ENCODE data around the gene MAPK8. TPM values are rescaled to one million over a fixed set of nuclear protein-coding genes. Genes with fewer than 3 reads are reported as not detected.

Gene MAPK8
- total RNA-seq, 2 donors from 2014 or later: 34.0 to 35.8 TPM

DNA sequence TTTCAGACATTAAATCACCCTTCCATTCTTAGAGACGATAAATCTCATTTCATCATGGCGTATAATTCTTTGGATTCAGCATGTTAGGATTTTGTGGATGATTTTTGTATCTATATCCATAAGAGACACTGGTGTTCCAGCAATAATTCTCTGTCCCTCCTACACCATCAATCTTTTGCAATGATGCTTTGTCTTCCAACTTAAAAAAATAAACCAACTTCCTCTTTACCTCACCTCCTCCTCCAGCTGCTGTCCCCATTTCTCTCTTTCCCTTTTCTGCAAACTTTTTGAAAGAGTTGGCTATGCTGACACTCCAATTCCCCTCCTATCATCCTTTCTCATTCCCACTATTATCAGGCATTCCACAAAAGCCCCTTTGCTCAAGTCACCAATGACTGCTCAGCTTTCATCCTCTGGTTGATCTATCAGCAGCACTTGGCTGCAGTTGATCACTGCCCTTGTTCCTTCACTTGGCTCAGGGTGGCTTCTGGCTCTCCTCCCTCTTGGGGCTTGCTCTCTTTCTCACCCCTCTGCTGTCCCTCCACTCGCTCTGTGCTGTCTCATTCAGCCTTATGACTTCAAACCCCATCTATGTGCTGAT is 168.4 kb downstream of the MAPK8 start:
- no peaks in the 10 kb centered on the region for H3K9me3 ChIP-seq (ENCODE audit: control insufficient read depth, low read length, poor library complexity, severe bottlenecking)
- Mint-ChIP-seq H3K4me1 (peaks cover 9% of the 10 kb centered on the region), H3K36me3 (ENCODE audit: low read depth) (no peaks in the 10 kb centered on the region), H3K27ac (no peak overlapping the region), H3K4me3 (no peak overlapping the region), H3K27me3 (peaks cover 38% of the 10 kb centered on the region)
- ATAC-seq: no peak
- DNase-seq: no peak

DNA sequence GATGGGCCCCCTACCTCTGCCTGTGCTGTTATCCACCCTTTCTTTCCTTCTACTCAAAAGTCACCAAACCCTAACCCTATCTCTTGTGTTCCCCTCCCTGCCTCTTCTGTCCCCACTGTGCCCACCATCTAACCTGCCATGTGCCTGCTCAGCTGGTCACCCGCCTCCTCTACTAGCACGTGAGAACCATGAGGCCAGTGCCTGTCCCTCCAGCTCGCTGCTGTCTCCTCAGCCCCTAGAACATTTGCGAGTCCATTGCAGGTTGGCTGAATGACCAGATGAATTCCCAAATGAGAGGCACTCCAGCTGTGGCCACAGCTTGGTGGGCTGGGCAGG is 169.4 kb downstream of the MAPK8 start:
- no peak overlapping the region for H3K27ac Mint-ChIP-seq
- no peaks in the 10 kb centered on the region for H3K36me3 Mint-ChIP-seq (ENCODE audit: low read depth)

DNA sequence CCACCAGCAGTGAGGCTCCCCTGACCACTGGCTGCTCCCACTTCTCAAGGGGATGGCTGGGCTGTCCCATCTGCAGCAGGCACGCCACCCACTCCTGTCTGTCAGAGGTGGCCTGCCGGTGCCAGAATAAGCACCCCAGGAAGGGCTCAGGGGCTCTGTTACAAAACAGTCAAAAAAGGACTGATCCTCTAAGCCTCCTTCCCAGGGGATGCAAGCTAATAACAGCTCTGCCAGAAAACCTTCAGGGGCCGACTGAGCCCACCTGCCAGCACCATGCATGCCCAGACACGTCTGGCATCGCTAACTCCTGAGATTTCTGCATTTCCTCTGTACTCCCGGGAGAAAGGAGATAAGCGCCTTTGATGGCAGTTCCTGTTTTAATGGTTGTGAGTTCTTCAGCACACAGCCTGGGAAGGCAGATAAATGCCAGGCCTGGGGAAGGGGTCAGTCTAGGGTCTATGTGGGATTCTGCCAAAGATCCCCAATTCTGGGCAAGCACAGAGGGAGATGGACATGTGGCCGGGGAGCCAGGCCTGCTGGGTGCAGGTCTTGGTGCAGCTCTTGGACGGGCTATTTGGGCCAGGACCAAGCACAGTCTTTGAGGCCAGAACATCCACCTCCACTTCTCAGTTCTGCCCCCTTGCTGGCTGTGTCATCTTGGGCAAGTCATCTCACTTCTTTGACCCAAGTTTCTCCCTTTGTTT is 170.0 kb downstream of the MAPK8 start:
- H3K27me3 Mint-ChIP-seq: peaks cover 47% of the 10 kb centered on the region
- ATAC-seq (no peak), DNase-seq (no peak)
- no peaks in the 10 kb centered on the region for H3K36me3 Mint-ChIP-seq (ENCODE audit: low read depth)
- H3K27ac Mint-ChIP-seq: no peak overlapping the region
- H3K9me3 ChIP-seq (ENCODE audit: control insufficient read depth, low read length, poor library complexity, severe bottlenecking): no peaks in the 10 kb centered on the region
- H3K4me3 Mint-ChIP-seq: no peak overlapping the region
- peaks cover 8% of the 10 kb centered on the region for H3K4me1 Mint-ChIP-seq

More for the DNA sequence above, 169.4 kb downstream of the MAPK8 start:
- DNase-seq (no peak), ATAC-seq (no peak)
- no peaks in the 10 kb centered on the region for H3K9me3 ChIP-seq (ENCODE audit: control insufficient read depth, low read length, poor library complexity, severe bottlenecking)
- H3K4me1 Mint-ChIP-seq: peaks cover 9% of the 10 kb centered on the region
- no peak overlapping the region for H3K4me3 Mint-ChIP-seq
- H3K27me3 Mint-ChIP-seq: peaks cover 47% of the 10 kb centered on the region

DNA sequence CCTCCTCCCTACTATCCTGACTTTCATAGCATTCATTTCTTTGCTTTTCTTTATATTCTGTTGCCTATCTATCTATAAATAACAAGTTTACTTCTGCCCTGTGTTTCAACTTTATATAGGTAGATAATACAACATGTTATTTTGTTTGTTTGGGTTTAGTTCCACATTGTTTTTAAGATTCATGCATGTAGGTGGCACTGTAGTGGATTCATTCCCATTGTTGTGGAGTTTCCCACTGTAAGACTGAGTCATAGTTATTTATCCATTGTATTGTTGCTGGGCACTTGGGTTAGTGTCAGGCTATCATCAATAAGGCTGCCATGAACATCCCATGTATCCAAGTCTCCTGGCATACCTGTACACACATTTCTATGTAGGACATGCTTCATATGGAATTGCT is 170.7 kb downstream of the MAPK8 start:
- no peak for DNase-seq
- no peak for ATAC-seq
- Mint-ChIP-seq H3K4me3 (no peak overlapping the region), H3K4me1 (peaks cover 6% of the 10 kb centered on the region), H3K27ac (no peak overlapping the region), H3K36me3 (ENCODE audit: low read depth) (no peaks in the 10 kb centered on the region), H3K27me3 (peaks cover 47% of the 10 kb centered on the region)
- no peaks in the 10 kb centered on the region for H3K9me3 ChIP-seq (ENCODE audit: control insufficient read depth, low read length, poor library complexity, severe bottlenecking)

DNA sequence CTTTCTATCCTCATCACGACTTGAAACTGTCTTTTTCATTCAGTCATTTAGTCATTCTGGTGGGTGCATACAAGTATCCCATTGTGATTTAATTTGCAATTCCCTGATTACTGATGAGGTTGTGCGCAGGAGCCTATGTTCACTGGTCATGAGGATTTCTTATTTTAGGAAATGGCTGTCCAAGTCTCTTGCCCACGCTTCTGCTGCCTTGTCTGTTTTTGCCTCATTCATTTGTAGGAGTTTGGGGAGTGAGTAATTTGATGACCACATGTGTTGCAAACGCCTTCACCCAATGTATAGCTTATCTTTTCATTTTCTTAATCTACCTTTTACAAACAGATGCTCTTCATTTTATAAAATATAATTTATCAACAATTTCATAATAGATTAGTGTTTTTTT is 171.1 kb downstream of the MAPK8 start:
- no peaks in the 10 kb centered on the region for H3K36me3 Mint-ChIP-seq (ENCODE audit: low read depth)
- peaks cover 6% of the 10 kb centered on the region for H3K4me1 Mint-ChIP-seq
- no peaks in the 10 kb centered on the region for H3K9me3 ChIP-seq (ENCODE audit: control insufficient read depth, low read length, poor library complexity, severe bottlenecking)
- no peak overlapping the region for H3K27ac Mint-ChIP-seq
- DNase-seq (no peak), ATAC-seq (no peak)
- no peak overlapping the region for H3K4me3 Mint-ChIP-seq
- peaks cover 47% of the 10 kb centered on the region for H3K27me3 Mint-ChIP-seq

DNA sequence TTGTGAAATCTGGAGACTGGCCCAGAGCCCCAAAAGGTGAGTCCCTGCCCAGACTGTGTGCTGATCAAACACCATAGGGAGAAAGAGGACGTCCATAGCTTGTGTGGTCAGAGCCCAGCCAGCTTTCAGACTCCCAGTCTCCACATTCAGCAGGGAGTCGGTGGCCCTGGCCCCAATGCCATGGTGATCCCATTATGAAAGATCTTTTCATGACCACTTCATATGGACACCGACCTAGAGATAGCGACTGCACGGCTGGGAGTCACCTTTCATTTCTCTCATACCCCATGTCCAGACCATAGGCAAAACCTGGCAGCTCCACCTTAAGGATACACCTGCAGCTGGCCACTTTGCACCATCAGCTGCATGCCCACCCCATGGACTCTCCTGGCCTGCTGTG is 172.0 kb downstream of the MAPK8 start:
- no peaks in the 10 kb centered on the region for H3K9me3 ChIP-seq (ENCODE audit: control insufficient read depth, low read length, poor library complexity, severe bottlenecking)
- DNase-seq: no peak
- ATAC-seq: no peak
- H3K4me1 Mint-ChIP-seq: peaks cover 6% of the 10 kb centered on the region
- no peaks in the 10 kb centered on the region for H3K36me3 Mint-ChIP-seq (ENCODE audit: low read depth)
- no peak overlapping the region for H3K27ac Mint-ChIP-seq
- H3K4me3 Mint-ChIP-seq: no peak overlapping the region
- peaks cover 55% of the 10 kb centered on the region for H3K27me3 Mint-ChIP-seq

DNA sequence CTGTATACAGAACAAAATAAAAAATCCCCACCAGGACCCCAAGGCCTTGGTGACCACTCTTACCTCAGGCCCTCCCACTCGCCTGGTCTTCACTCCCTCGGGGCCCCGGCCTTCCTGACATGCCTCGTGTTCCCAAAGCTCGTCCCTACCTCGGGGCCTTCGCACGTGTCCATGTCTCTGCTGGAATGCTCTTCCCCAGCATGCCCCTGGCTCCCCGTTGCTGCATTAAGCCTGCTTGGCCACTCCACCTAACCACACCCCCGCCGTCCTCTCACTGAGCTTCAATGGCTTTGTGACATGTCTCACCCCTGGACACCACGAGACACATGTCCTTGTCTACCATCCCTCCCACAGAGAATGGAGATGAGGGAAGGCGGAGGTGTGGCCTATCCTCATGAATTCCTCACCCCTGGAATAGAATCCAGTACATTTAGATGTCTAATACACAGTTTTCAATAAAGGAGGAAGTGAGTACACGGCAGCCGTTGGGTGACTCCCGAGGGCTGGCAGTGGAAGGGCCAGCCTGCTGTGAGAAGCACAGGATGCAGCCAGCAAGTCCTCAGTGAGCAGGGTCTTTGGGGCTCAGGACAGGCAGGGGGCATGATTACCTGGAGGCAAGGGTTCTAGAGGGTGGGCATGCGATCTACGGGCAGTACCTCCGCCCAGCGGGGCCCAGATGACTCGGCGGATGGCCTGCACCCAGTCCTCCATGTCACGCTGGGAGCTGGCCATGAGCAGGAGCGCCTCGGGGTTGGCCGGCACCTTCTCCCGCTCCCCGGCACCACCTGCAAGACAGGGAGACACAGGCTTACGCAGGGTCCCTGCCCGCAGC is 172.7 kb downstream of the MAPK8 start:
- Mint-ChIP-seq H3K4me1 (peaks cover 8% of the 10 kb centered on the region), H3K27ac (no peak overlapping the region), H3K4me3 (no peak overlapping the region), H3K36me3 (ENCODE audit: low read depth) (no peaks in the 10 kb centered on the region), H3K27me3 (peaks cover 60% of the 10 kb centered on the region)
- ATAC-seq: no peak
- H3K9me3 ChIP-seq (ENCODE audit: control insufficient read depth, low read length, poor library complexity, severe bottlenecking): no peaks in the 10 kb centered on the region
- DNase-seq: no peak

DNA sequence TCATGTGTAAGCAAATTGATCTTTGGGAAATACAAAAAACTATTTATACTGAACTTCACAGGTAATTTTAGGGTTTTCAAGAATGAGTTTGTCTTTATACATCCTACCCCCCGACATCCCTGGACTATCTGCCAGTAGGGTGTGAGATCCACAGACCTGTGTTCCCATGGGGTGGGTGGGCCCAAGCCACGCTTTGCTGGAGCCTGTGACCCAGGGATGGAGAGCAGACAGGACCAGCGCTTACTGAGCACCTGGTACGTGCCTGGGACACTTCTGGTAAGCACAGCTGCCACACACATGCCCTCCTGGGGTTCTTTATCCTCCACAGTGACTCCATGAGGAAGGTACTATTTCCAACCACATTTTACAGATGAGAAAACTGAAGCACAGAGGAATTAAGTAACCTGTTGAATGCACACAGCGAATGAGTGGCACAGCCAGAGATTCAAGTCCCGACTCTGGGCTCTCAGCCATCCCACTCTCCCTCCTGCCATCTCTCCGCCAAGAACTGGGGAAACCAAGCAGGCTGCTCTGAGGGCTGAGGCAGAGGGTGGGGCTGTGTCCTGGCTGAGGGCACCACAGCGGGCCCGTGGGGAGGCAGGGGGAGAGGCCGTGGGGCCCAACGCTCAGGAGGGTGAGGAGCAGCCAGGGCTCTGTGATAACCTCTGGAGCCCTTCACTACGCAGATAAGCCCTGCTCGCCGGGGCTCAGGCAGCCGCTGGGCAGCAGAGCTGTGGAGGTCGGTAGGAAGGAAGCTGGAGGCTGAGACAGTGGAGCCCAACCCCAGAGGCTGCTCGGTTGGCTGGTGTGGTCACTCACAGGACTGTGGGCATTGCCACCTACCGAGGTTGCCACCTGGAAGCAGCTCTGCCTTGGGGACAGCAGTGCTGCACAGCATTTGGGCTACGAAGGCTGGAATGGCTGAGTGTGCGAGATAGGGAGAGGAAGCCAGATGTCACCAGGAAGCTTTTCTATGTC is 174.2 kb downstream of the MAPK8 start:
- Mint-ChIP-seq H3K36me3 (ENCODE audit: low read depth) (no peaks in the 10 kb centered on the region), H3K27me3 (peaks cover 63% of the 10 kb centered on the region), H3K4me1 (peaks cover 4% of the 10 kb centered on the region), H3K4me3 (no peak overlapping the region), H3K27ac (no peak overlapping the region)
- no peak for ATAC-seq
- DNase-seq: no peak
- H3K9me3 ChIP-seq (ENCODE audit: control insufficient read depth, low read length, poor library complexity, severe bottlenecking): no peaks in the 10 kb centered on the region

DNA sequence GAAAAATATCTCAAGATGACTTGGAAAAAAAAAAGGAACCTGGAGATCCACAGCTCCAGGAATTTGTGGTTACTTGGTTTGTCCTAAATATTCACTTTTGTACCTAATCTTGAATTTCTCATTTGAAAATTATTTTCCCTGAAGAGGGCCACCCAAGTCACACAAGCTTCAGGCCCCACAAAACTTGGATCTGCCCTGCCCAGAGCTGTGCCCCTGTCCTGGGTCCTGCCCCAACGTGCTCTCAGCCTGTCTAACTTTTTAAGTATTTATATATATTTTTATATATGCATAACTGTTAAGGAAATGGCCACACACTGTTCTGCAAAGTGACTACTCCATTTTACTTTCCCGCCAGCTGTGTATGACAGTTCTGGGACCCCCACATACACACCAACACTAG is 174.9 kb downstream of the MAPK8 start:
- H3K27ac Mint-ChIP-seq: no peak overlapping the region
- peaks cover 58% of the 10 kb centered on the region for H3K27me3 Mint-ChIP-seq
- no peaks in the 10 kb centered on the region for H3K36me3 Mint-ChIP-seq (ENCODE audit: low read depth)
- no peak for ATAC-seq
- H3K4me3 Mint-ChIP-seq: no peak overlapping the region
- no peaks in the 10 kb centered on the region for H3K9me3 ChIP-seq (ENCODE audit: control insufficient read depth, low read length, poor library complexity, severe bottlenecking)
- H3K4me1 Mint-ChIP-seq: peaks cover 4% of the 10 kb centered on the region
- DNase-seq: no peak

DNA sequence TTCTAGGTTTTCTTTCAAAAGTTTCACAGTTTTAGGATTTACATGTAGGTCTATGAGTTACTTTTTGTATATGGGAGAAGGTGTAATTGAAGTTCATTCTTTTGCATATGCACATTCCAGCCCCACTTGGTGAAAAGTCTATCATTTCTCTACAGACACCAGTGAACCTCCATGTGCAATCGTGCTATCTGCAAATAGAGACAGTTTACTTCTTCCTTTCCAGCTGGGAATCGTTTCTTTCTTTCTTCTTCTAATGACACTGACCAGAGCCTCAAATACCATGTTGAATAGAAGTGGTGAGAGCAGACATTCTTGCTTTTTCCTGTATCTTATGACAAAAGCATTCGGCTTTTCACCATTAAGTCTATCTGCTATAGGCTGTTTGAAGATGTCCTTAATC is 175.7 kb downstream of the MAPK8 start:
- no peaks in the 10 kb centered on the region for H3K9me3 ChIP-seq (ENCODE audit: control insufficient read depth, low read length, poor library complexity, severe bottlenecking)
- no peak overlapping the region for H3K27ac Mint-ChIP-seq
- H3K36me3 Mint-ChIP-seq (ENCODE audit: low read depth): no peaks in the 10 kb centered on the region
- H3K4me3 Mint-ChIP-seq: no peak overlapping the region
- DNase-seq: no peak
- peaks cover 4% of the 10 kb centered on the region for H3K4me1 Mint-ChIP-seq
- no peak for ATAC-seq
- peaks cover 57% of the 10 kb centered on the region for H3K27me3 Mint-ChIP-seq

DNA sequence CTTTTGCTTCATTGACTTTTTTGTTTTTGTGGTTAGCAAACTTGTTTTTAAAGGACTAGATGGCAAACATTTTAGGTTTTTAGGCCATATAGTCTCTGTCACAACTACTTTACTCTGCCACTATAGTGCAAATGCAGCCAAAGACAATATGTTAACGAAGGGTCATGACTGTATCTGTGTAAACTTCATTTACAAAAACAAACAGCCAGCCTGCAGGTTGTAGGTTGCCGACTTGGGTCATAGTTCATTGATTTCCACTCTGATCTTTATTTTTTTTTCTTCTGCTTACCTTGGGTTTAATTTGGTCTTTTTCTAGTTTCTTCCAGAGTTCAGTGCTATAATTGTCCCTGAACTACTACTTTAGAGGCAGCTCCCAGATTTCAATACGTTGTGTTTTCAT is 178.4 kb downstream of the MAPK8 start:
- Mint-ChIP-seq H3K27ac (no peak overlapping the region), H3K27me3 (peaks cover 59% of the 10 kb centered on the region), H3K36me3 (ENCODE audit: low read depth) (no peaks in the 10 kb centered on the region), H3K4me3 (no peak overlapping the region), H3K4me1 (peaks cover 2% of the 10 kb centered on the region)
- no peaks in the 10 kb centered on the region for H3K9me3 ChIP-seq (ENCODE audit: control insufficient read depth, low read length, poor library complexity, severe bottlenecking)
- ATAC-seq (no peak), DNase-seq (no peak)

DNA sequence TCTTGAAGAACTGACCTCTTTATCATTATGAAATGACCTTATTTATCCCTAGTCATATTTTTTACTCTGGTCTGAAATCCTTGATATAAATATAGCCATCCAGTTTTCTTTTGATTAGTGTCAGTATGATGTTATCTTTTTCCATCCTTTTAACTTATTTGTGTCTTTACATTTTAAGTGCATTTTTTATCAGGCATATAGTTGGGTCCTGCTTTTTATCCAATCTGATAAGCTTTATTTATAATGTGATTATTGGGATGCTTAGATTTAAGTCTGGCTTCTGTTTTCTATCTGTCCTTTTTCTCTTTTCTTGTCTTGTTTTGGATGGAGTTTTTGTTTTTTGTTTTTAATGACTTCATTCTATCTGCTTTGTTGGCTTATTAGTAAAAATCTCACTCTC is 179.2 kb downstream of the MAPK8 start:
- no peaks in the 10 kb centered on the region for H3K9me3 ChIP-seq (ENCODE audit: control insufficient read depth, low read length, poor library complexity, severe bottlenecking)
- Mint-ChIP-seq H3K27me3 (peaks cover 59% of the 10 kb centered on the region), H3K27ac (no peak overlapping the region), H3K36me3 (ENCODE audit: low read depth) (no peaks in the 10 kb centered on the region), H3K4me1 (peaks cover 2% of the 10 kb centered on the region), H3K4me3 (no peak overlapping the region)
- ATAC-seq (no peak), DNase-seq (no peak)

DNA sequence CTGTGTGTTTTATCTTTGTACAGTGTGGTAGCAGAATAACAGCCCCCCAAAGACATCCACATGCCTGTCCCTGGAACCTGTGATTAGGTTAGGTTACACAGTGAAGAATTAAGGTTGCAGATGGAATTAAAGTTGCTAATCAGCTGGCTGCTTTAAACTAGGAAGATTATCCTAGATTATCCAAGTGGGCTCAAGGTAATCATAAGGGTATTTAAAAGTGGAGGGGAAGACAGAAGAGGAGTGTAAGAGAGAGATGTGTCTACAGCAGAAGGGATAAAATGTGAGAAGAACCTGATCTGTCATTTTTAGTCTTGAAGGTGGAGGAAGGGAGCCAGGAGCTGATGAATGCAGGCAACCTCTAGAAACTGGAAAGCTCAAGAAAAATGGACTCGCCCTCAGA is 180.8 kb downstream of the MAPK8 start:
- no peak overlapping the region for H3K27ac Mint-ChIP-seq
- H3K27me3 Mint-ChIP-seq: peaks cover 65% of the 10 kb centered on the region
- DNase-seq (no peak), ATAC-seq (no peak)
- no peaks in the 10 kb centered on the region for H3K36me3 Mint-ChIP-seq (ENCODE audit: low read depth)
- H3K4me1 Mint-ChIP-seq: peaks cover 2% of the 10 kb centered on the region
- no peaks in the 10 kb centered on the region for H3K9me3 ChIP-seq (ENCODE audit: control insufficient read depth, low read length, poor library complexity, severe bottlenecking)
- no peak overlapping the region for H3K4me3 Mint-ChIP-seq

Data from T-helper 17 cell (primary cell).